Lower leg skin (tissue), 4 donors: Measurements from ENCODE around the gene HDLBP. TPM values are rescaled to one million over a fixed set of nuclear protein-coding genes. Genes with fewer than 3 reads are reported as not detected.

Source experiments
- DNase-seq, 2 donors: peaks; one replicate each; pipeline ENCODE4 v3.0.0-alpha.2; 2019; ENCODE audit warnings: low spot score in 2 of 2
- H3K4me3 ChIP-seq: fragments of 200-600 bp; sonication (generic); 2 replicates; pipeline ENCODE4 v1.5.1; 2017; ENCODE audit warnings: mild to moderate bottlenecking, low read depth; ENCODE audit not compliant: poor library complexity, severe bottlenecking
- CTCF ChIP-seq, 3 donors: fragments of 450-650 bp; IDR thresholded peaks; one replicate each; pipeline ENCODE4 v1.5.1; 2016; ENCODE audit warnings: antibody characterized with exemption in 3 of 3, mild to moderate bottlenecking in 3 of 3, moderate library complexity in 2 of 3
- POLR2A ChIP-seq, 2 donors: fragments of 450-650 bp; IDR thresholded peaks; one replicate each; pipeline ENCODE4 v1.6.1; 2016 to 2017; ENCODE audit warnings: antibody characterized with exemption in 2 of 2, mild to moderate bottlenecking in 1 of 2, moderate library complexity in 1 of 2
- WGBS, 2 donors: methylation state at CpG; one replicate each; pipeline ENCODE4 v1.1.5; 2018; 5-methylcytosine and 5-hydroxymethylcytosine counted together
- intact Hi-C: fragments of 100-400 bp; cut with DNase I; formaldehyde crosslinking; loops from one replicate; pipeline ENCODE4 v1.15.0; 2023; ENCODE audit warnings: low total_unique reads
- total RNA-seq, 4 donors: library from RNA; depleted of rRNA; stranded (reverse); fragments of >200 nt; gene quantifications; one replicate each; pipeline ENCODE4 v1.1.0, GENCODE V29; 2016

HDLBP gene
- total RNA-seq, 4 donors from 2014 or later: 241 to 393 (median 294) TPM

- no peak overlapping the region for H3K4me3 ChIP-seq
- WGBS, 2 donors: 68 to 74% methylated on average over 3 of the region's 3 CpGs
- no peak for DNase-seq
- TF ChIP-seq POLR2A (IDR thresholded peaks at IDR 0.05) (no peak), CTCF (IDR thresholded peaks at IDR 0.05) (no peak)
- intact Hi-C loops: no loop called here
Observed at GRCh38 chr2:241351640-241352031, 36.2 kb upstream of the HDLBP start.

- TF ChIP-seq POLR2A (IDR thresholded peaks at IDR 0.05) (no peak), CTCF (IDR thresholded peaks at IDR 0.05) (no peak)
- WGBS, 2 donors: 79 to 82% methylated on average over 9 of the region's 9 CpGs
- H3K4me3 ChIP-seq: no peak overlapping the region
- intact Hi-C loops: no loop called here
- DNase-seq: no peak
Observed at GRCh38 chr2:241350878-241351639, 35.6 kb upstream of the HDLBP start.

- intact Hi-C loops: no loop called here
- no peak overlapping the region for H3K4me3 ChIP-seq
- WGBS, 2 donors: 79 to 90% methylated on average over 2 of the region's 2 CpGs
- TF ChIP-seq CTCF (IDR thresholded peaks at IDR 0.05): no peak
- TF ChIP-seq POLR2A (IDR thresholded peaks at IDR 0.05): no peak
- no peak for DNase-seq
Observed at GRCh38 chr2:241350530-241350877, 35.0 kb upstream of the HDLBP start.

- no peak for DNase-seq
- no peak overlapping the region for H3K4me3 ChIP-seq
- TF ChIP-seq CTCF (IDR thresholded peaks at IDR 0.05) (no peak), POLR2A (IDR thresholded peaks at IDR 0.05) (no peak)
- 91 to 94% methylated on average over 8 of the region's 8 CpGs for WGBS, 2 donors
- intact Hi-C loops: no loop called here
Observed at GRCh38 chr2:241349941-241350340, 34.5 kb upstream of the HDLBP start.

DNA sequence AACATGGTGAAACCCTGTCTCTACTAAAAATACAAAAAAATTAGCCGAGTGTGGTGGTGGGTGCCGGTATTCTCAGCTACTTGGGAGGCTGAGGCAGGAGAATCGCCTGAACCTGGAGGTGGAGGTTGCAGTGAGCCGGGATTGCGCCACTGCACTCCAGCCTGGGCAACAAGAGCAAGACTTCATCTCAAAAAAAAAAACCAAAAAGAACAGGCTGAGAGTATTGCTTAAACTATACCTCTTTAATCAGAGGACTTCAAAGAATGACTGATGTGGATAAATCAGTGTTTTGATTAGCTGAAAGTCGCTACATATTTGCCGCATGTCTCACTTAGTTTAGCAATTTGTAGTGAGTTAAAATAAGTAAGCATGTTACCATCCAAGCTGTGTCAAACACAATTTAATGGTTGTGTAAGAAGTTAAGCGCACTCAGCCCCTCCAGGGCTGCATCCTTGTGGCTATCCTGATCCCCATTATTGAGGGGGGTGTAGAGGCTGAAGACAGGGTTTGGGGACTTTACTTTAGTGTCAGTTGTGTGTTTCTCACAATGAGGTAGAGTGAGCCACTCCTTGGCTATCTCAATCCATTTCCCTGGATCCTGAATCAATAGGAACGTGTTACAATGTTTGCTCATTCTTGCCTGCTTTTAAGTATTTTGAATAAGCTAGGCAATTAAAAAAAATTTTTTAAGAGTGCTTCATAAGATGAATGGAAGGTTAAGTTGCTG lies 29.6 kb upstream of the HDLBP start:
- intact Hi-C loops: no loop called here
- no peak overlapping the region for H3K4me3 ChIP-seq
- no peak for DNase-seq
- TF ChIP-seq POLR2A (IDR thresholded peaks at IDR 0.05) (no peak), CTCF (IDR thresholded peaks at IDR 0.05) (no peak)
- 94 to 97% methylated on average over 9 of the region's 9 CpGs for WGBS, 2 donors
